K562 (cell line): ENCODE data around the gene MYOZ1. TPM values are rescaled to one million over a fixed set of nuclear protein-coding genes. Genes with fewer than 3 reads are reported as not detected.

Source experiments
- BCL6 ChIP-seq: fragments of 250-450 bp; sonication (Bioruptor Pico); IDR thresholded peaks from 2 replicates; pipeline ENCODE4 v1.4.0; 2020
- BRF1 ChIP-seq: IDR thresholded peaks from 3 replicates; pipeline ENCODE4 v1.6.1; 2011; ENCODE audit warnings: borderline replicate concordance, mild to moderate bottlenecking; ENCODE audit not compliant: insufficient read length; ENCODE audit errors: extremely low read depth
- C11orf30 ChIP-seq: fragments of 450-650 bp; IDR thresholded peaks from 2 replicates; pipeline ENCODE4 v1.6.1; 2016; ENCODE audit warnings: low read depth, mild to moderate bottlenecking
- CHD4 ChIP-seq: fragments of 200-600 bp; sonication (generic); IDR thresholded peaks from 3 replicates; pipeline ENCODE4 v1.6.1; 2012; ENCODE audit warnings: low read depth, mild to moderate bottlenecking, mixed read lengths, low read length, inconsistent platforms; ENCODE audit not compliant: insufficient read depth, insufficient replicate concordance, poor library complexity, severe bottlenecking
- E2F3 ChIP-seq: fragments of 250-450 bp; sonication (Bioruptor Pico); IDR thresholded peaks from 2 replicates; pipeline ENCODE4 v1.4.0; 2020; ENCODE audit warnings: mild to moderate bottlenecking
- GABPA ChIP-seq: fragments of 200-800 bp; sonication (Bioruptor generic); conservative IDR thresholded peaks from 2 replicates; pipeline ENCODE4 v1.6.1; 2016; ENCODE audit warnings: low read depth, missing genetic modification characterization, missing compliant biosample characterization
- KLF1 ChIP-seq: fragments of 450-650 bp; IDR thresholded peaks from 2 replicates; pipeline ENCODE4 v1.6.1; 2016; ENCODE audit warnings: missing genetic modification characterization, missing compliant biosample characterization
- MYNN ChIP-seq, 2 experiments: sonication (generic); formaldehyde crosslinking in 1 of 2; IDR thresholded peaks; 2 replicates each; pipeline versions ENCODE4 v1.5.0 to v1.6.1; 2016 to 2020; ENCODE audit warnings: antibody characterized with exemption in 1 of 2, missing genetic modification reagents in 1 of 2
- POLR2A ChIP-seq: fragments of 450-650 bp; conservative IDR thresholded peaks from 2 replicates; pipeline ENCODE4 v1.6.1; 2016
- POLR2B ChIP-seq: fragments of 450-650 bp; IDR thresholded peaks from 2 replicates; pipeline ENCODE4 v1.6.1; 2018; ENCODE audit warnings: low read depth; ENCODE audit not compliant: partially characterized antibody
- RBM25 ChIP-seq: fragments of 200-400 bp; formaldehyde crosslinking; IDR thresholded peaks from 2 replicates; pipeline ENCODE4 v1.6.1; 2018; ENCODE audit warnings: low read length, low read depth, moderate library complexity; ENCODE audit not compliant: severe bottlenecking
- SMARCB1 ChIP-seq: IDR thresholded peaks from 2 replicates; pipeline ENCODE4 v1.6.1; 2011; ENCODE audit warnings: improper control_type of control experiment, low read depth; ENCODE audit not compliant: insufficient read length
- XRCC5 ChIP-seq: fragments of 200-400 bp; formaldehyde crosslinking; IDR thresholded peaks from 2 replicates; pipeline ENCODE4 v1.6.1; 2017; ENCODE audit warnings: low read depth, mild to moderate bottlenecking, low read length
- ZNF232 ChIP-seq: sonication (generic); formaldehyde crosslinking; IDR thresholded peaks from 2 replicates; pipeline ENCODE4 v1.8.0; 2022; ENCODE audit warnings: mild to moderate bottlenecking, missing genetic modification reagents
- ZNF707 ChIP-seq: fragments of 250-450 bp; sonication (Bioruptor Pico); conservative IDR thresholded peaks from 2 replicates; pipeline ENCODE4 v1.8.0; 2022; ENCODE audit warnings: inconsistent platforms, mild to moderate bottlenecking, moderate library complexity
- polyA plus RNA-seq, 8 experiments: library from polyadenylated mRNA; depleted of rRNA in 4 of 8; stranded (reverse) in 5 of 8; unstranded in 3 of 8; fragments of >200 nt; fragmentation: Nextera tagmentation in 2 of 8; fragmentation: Illumina TruSeq in 1 of 8; extraction: Ambion mirVana in 2 of 8; extraction: Trizol in 1 of 8; gene quantifications; 2 replicates each; pipeline versions ENCODE4 v1.2.1 to v1.2.3, GENCODE V29; 2011 to 2014; ENCODE audit warnings: inconsistent platforms in 1 of 8, missing spikeins in 1 of 8
- total RNA-seq, 7 experiments: library from RNA; depleted of rRNA in 6 of 7; stranded (reverse); fragments of >200 nt in 6 of 7; fragmentation: Illumina TruSeq in 2 of 7; extraction: Trizol in 2 of 7; gene quantifications; 2 replicates each; pipeline versions ENCODE4 v1.2.1 to v1.2.3, GENCODE V29; 2011 to 2021; ENCODE audit warnings: low replicate concordance in 1 of 7
- TF ChIP-seq, protein P1 (sequence below), 3 experiments: fragments of 200-800 bp in 1 of 3; fragments of 250-450 bp in 1 of 3; fragments of 450-650 bp in 1 of 3; sonication (Bioruptor Pico) in 1 of 3; sonication (Bioruptor generic) in 1 of 3; formaldehyde crosslinking in 1 of 3; IDR thresholded peaks; 2 replicates each; pipeline versions ENCODE4 v1.6.1 to v1.8.0; 2016 to 2022; ENCODE audit warnings: mild to moderate bottlenecking in 2 of 3, missing genetic modification characterization in 2 of 3, missing compliant biosample characterization in 1 of 3, moderate library complexity in 1 of 3
- TF ChIP-seq, protein P2 (sequence below): fragments of 250-450 bp; sonication (Bioruptor Pico); IDR thresholded peaks from 2 replicates; pipeline ENCODE4 v1.9.0; 2021; ENCODE audit warnings: mild to moderate bottlenecking, inconsistent platforms
- TF ChIP-seq, protein P3 (sequence below), 3 experiments: fragments of 200-800 bp in 1 of 3; sonication (Bioruptor generic) in 1 of 3; sonication (generic) in 1 of 3; formaldehyde crosslinking in 1 of 3; IDR thresholded peaks; 2 replicates each; pipeline versions ENCODE4 v1.6.1 to v1.8.0; 2016 to 2022; ENCODE audit warnings: mild to moderate bottlenecking in 2 of 3, missing compliant biosample characterization in 2 of 3, missing genetic modification characterization in 2 of 3, missing genetic modification reagents in 1 of 3

MYOZ1 gene
- total and polyA plus RNA-seq, 9 of the 15 experiments (the other 6 are each of a cell fraction or from before 2014, with no cell fraction given) = 0.03 to 0.18 (median 0.07) TPM; not detected in 5

DNA sequence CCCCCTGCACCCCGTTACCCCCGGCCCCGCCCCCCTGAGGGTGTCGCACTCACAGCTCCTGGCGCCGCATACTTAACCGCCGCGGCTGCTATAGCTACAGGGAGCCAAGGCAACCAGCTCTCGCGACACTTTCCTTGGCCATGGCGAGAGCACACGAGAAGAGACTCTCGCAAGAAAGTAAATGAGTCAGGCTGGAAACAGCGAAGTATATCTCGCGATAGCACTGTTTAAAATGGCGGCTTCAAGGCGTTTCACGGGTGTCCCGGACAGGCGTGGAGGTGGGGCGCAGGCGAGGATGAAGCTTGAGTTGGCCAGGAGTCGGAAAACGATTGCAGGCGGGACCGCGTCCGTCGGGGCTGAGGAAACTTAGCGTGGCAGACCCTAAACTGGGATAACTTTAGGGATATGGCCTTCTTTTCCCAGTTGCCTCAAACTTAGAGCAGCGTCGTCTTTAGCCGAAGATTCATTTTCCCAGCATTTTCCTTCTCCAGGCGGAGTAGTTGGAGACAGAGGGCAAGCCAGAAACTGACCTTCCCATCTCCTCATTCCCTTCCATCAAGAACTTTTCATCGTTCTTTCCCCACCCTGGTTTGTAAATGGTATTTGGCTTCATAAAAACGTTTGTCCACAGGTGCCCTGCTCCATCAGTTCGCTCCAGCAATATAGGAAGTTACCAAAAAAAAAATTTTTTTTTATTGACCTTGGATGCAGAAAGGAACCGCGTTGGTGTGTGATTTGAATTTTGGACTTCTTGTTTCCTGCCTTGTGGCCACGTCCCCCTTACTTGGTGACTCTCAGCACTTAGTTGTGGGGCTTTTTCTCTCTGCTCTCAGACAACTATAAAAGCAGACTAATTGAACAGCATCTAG, 15.2 kb downstream of the MYOZ1 start (continued):
- TF ChIP-seq C11orf30 (peak; percentile 93), SMARCB1 (no peak), POLR2B (peak; percentile 94), BRF1 (no peak), E2F3 (CRISPR knock-in tag) (peak; percentile 23; the same call in 1 of the 2 replicates), MYNN (IDR thresholded peaks at IDR 0.05) (peak; percentile 99), MYNN (CRISPR knock-in tag; IDR thresholded peaks at IDR 0.05) (peak; percentile 86), BCL6 (no peak), RBM25 (peak; percentile 80), POLR2A (peak; percentile 98), CHD4 (no peak), ZNF232 (CRISPR knock-in tag) (no peak), KLF1 (peak; percentile 71; the same call in 1 of the 2 replicates), ZNF707 (no peak), GABPA (tag) (0 out of 2 replicates have a peak, but pooled peaks have one; percentile 16), XRCC5 (no peak; the same call in 1 of the 2 replicates)
- TF ChIP-seq, protein P1, sequence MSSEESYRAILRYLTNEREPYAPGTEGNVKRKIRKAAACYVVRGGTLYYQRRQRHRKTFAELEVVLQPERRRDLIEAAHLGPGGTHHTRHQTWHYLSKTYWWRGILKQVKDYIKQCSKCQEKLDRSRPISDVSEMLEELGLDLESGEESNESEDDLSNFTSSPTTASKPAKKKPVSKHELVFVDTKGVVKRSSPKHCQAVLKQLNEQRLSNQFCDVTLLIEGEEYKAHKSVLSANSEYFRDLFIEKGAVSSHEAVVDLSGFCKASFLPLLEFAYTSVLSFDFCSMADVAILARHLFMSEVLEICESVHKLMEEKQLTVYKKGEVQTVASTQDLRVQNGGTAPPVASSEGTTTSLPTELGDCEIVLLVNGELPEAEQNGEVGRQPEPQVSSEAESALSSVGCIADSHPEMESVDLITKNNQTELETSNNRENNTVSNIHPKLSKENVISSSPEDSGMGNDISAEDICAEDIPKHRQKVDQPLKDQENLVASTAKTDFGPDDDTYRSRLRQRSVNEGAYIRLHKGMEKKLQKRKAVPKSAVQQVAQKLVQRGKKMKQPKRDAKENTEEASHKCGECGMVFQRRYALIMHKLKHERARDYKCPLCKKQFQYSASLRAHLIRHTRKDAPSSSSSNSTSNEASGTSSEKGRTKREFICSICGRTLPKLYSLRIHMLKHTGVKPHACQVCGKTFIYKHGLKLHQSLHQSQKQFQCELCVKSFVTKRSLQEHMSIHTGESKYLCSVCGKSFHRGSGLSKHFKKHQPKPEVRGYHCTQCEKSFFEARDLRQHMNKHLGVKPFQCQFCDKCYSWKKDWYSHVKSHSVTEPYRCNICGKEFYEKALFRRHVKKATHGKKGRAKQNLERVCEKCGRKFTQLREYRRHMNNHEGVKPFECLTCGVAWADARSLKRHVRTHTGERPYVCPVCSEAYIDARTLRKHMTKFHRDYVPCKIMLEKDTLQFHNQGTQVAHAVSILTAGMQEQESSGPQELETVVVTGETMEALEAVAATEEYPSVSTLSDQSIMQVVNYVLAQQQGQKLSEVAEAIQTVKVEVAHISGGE (CRISPR knock-in tag; IDR thresholded peaks at IDR 0.05) = peak in 1 of 3 experiments; percentile 71; a peak in 2 of 6 replicates
- TF ChIP-seq, protein P2, sequence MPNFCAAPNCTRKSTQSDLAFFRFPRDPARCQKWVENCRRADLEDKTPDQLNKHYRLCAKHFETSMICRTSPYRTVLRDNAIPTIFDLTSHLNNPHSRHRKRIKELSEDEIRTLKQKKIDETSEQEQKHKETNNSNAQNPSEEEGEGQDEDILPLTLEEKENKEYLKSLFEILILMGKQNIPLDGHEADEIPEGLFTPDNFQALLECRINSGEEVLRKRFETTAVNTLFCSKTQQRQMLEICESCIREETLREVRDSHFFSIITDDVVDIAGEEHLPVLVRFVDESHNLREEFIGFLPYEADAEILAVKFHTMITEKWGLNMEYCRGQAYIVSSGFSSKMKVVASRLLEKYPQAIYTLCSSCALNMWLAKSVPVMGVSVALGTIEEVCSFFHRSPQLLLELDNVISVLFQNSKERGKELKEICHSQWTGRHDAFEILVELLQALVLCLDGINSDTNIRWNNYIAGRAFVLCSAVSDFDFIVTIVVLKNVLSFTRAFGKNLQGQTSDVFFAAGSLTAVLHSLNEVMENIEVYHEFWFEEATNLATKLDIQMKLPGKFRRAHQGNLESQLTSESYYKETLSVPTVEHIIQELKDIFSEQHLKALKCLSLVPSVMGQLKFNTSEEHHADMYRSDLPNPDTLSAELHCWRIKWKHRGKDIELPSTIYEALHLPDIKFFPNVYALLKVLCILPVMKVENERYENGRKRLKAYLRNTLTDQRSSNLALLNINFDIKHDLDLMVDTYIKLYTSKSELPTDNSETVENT (CRISPR knock-in tag) = peak; percentile 43; the same call in 1 of the 2 replicates
- TF ChIP-seq, protein P3, sequence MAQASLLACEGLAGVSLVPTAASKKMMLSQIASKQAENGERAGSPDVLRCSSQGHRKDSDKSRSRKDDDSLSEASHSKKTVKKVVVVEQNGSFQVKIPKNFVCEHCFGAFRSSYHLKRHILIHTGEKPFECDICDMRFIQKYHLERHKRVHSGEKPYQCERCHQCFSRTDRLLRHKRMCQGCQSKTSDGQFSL (CRISPR knock-in tag; IDR thresholded peaks at IDR 0.05) = 0 out of 2 replicates have a peak, but pooled peaks have one; percentile 3
- TF ChIP-seq, protein P3 (tag; IDR thresholded peaks at IDR 0.05) = no peak
